Nephron (organoid): Measurements from ENCODE around the gene MAML3.
A peak's percentile ranks its signal among the peaks of the same experiment; 100 is the strongest.

Source experiments
- H3K27ac Mint-ChIP-seq, 3 experiments: 2 replicates each; pipeline ENCODE4 v1.8.0; 2020; ENCODE audit warnings: mixed read lengths in 3 of 3, mild to moderate bottlenecking in 2 of 3, moderate library complexity in 1 of 3
- H3K27me3 Mint-ChIP-seq: 2 replicates; pipeline ENCODE4 v1.8.0; 2021; ENCODE audit warnings: low read depth, mild to moderate bottlenecking, moderate library complexity, mixed read lengths
- H3K36me3 Mint-ChIP-seq: 2 replicates; pipeline ENCODE4 v1.8.0; 2020; ENCODE audit warnings: low read depth, mixed read lengths
- H3K4me1 Mint-ChIP-seq: 2 replicates; pipeline ENCODE4 v1.8.0; 2020; ENCODE audit warnings: mixed read lengths
- H3K4me3 Mint-ChIP-seq, 3 experiments: 2 replicates each; pipeline ENCODE4 v1.8.0; 2020; ENCODE audit warnings: mild to moderate bottlenecking in 3 of 3, mixed read lengths in 3 of 3, moderate library complexity in 2 of 3
- H3K9me3 Mint-ChIP-seq: 2 replicates; pipeline ENCODE4 v1.8.0; 2020; ENCODE audit warnings: mixed read lengths
- TF ChIP-seq, protein P1 (sequence below), 3 experiments: fragments of 200-600 bp; sonication (generic); IDR thresholded peaks; one replicate each; pipeline ENCODE4 v1.5.0; 2021; ENCODE audit warnings: antibody characterized with exemption in 3 of 3; ENCODE audit not compliant: unreplicated experiment in 3 of 3

The MAML3 gene

DNA sequence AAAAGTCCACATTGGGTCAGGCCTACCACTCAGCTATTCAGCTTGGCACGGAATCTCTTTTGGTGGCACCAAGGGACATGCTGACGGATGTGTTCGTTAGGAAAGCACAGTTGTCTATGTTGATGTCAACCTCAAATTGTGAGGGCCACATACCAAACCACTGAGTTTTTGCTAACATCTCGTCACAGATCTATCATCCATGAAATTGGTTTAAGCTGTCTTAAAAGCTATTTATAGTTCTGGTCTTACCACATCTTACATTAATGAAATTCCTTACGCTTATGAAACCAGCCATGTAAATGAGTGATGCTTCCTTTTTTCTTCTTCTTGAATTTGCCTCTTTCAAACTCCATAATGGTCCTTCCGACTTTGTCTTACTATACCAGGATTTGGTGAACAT lies 386.8 kb downstream of the MAML3 start:
- Mint-ChIP-seq H3K4me3 (no peak overlapping the region), H3K9me3 (no peaks in the 10 kb centered on the region), H3K27me3 (no peaks in the 10 kb centered on the region), H3K4me1 (peaks cover 51% of the 10 kb centered on the region), H3K36me3 (no peaks in the 10 kb centered on the region), H3K27ac (peak overlapping the region in 1 of 3 experiments; percentile 36)
- TF ChIP-seq, protein P1, sequence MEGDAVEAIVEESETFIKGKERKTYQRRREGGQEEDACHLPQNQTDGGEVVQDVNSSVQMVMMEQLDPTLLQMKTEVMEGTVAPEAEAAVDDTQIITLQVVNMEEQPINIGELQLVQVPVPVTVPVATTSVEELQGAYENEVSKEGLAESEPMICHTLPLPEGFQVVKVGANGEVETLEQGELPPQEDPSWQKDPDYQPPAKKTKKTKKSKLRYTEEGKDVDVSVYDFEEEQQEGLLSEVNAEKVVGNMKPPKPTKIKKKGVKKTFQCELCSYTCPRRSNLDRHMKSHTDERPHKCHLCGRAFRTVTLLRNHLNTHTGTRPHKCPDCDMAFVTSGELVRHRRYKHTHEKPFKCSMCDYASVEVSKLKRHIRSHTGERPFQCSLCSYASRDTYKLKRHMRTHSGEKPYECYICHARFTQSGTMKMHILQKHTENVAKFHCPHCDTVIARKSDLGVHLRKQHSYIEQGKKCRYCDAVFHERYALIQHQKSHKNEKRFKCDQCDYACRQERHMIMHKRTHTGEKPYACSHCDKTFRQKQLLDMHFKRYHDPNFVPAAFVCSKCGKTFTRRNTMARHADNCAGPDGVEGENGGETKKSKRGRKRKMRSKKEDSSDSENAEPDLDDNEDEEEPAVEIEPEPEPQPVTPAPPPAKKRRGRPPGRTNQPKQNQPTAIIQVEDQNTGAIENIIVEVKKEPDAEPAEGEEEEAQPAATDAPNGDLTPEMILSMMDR (IDR thresholded peaks at IDR 0.05; ENCODE audit: unreplicated experiment in 3 of 3), result no peak

DNA sequence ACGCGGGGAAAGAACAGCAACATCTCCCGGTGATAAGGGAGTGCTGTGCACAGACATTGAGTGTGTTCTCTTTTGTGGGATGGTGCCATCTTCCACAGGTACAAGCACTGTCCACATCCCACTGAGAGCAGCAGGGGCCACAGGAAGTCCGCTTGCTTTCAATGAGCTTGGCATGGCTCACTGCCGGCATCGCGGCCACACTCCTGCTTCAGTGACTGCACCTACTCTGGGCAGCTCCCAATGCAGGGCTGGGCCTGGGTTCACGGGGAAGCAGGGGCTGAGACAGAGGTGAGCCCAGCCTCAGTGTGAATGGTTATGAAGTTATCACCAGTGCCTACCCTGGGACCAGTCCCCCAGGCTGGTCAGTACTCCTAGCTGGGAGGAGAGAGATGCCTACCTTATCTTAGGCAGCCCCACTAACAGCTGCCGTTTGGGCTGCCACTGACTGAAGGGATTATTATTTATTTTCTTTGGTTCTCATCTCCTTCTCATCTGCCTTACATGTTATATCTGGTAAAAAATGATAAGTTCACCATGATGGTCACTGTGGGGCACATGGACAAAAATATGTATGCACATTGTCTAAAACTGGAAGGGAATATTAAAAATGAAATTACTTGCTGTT lies 389.2 kb downstream of the MAML3 start:
- TF ChIP-seq, protein P1 (IDR thresholded peaks at IDR 0.05; ENCODE audit: unreplicated experiment in 3 of 3), result no peak
- Mint-ChIP-seq H3K9me3 (no peaks in the 10 kb centered on the region), H3K36me3 (no peaks in the 10 kb centered on the region), H3K27me3 (no peaks in the 10 kb centered on the region), H3K27ac (peak overlapping the region; percentile 61 to 81 (median 78)), H3K4me3 (peak overlapping the region in 1 of 3 experiments; percentile 34), H3K4me1 (peaks cover 58% of the 10 kb centered on the region)

DNA sequence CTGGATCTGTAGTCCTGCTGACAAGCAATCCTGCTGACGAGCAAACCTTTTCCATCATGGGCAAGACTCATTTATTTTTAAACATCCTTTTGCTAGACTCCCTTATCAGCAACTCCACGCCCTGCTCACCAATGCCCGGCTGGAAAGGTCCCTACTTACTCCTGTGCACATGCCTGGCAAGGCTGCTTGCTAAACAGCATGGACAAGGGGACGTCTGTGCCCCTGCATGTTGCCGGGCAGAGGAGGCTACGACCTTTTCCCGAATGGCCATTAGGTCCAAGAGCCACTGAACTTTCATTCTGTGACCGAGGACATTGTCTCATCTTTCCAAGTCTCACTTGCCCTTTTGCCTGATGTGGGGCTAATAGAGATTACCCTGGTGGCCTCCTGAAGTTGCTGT lies 389.8 kb downstream of the MAML3 start:
- Mint-ChIP-seq H3K27ac (peak overlapping the region; percentile 61 to 81 (median 78)), H3K27me3 (no peaks in the 10 kb centered on the region), H3K9me3 (no peaks in the 10 kb centered on the region), H3K4me3 (peak overlapping the region in 1 of 3 experiments; percentile 34), H3K4me1 (peaks cover 59% of the 10 kb centered on the region), H3K36me3 (no peaks in the 10 kb centered on the region)
- TF ChIP-seq, protein P1 (IDR thresholded peaks at IDR 0.05; ENCODE audit: unreplicated experiment in 3 of 3), result no peak

DNA sequence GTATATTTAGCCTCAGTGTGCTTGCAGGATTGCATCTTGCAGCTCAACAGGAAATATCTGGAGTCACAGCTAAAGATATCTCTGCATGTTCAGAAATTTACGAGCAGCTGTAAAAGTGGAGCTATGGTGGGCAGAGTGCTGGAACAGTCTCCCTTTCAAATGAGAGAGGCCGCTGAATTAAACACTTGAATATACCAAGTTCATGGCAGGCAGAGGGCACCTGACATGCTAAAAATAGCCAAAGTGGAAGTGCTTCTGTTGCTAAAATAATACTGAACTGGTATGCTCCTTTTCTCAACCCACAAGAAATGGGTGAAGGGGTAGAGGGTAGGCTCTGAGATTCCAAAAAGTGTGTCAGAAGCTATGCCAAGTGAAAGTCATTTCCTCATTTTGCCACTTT lies 390.3 kb downstream of the MAML3 start:
- H3K27ac Mint-ChIP-seq, result peak overlapping the region; percentile 68 to 85 (median 78)
- TF ChIP-seq, protein P1 (IDR thresholded peaks at IDR 0.05; ENCODE audit: unreplicated experiment in 3 of 3), result no peak
- H3K4me1 Mint-ChIP-seq, result peaks cover 63% of the 10 kb centered on the region

DNA sequence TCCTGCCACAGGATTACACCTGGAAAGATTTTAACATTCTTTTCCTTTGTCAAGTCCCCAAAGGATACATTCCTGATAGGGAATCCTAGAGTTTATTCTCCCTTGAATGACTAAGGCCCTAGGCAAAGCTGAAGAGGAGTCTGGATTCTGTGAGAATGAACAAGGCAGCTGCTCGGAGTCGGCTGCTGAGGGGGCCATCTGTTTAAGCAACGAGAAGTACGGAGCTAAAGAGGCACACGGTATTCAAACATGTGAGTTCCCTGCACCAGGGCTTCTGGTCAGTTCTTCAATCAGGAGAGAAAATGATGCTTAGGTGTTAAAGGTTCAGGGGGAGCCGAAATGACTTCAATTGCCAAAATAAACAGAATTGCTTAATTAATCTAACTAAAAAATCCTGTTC lies 390.8 kb downstream of the MAML3 start:
- Mint-ChIP-seq H3K9me3 (no peaks in the 10 kb centered on the region), H3K4me1 (peaks cover 67% of the 10 kb centered on the region), H3K36me3 (no peaks in the 10 kb centered on the region), H3K4me3 (peak overlapping the region in 2 of 3 experiments; percentile 45 to 46), H3K27ac (peak overlapping the region; percentile 68 to 85 (median 78)), H3K27me3 (no peaks in the 10 kb centered on the region)
- TF ChIP-seq, protein P1 (IDR thresholded peaks at IDR 0.05; ENCODE audit: unreplicated experiment in 3 of 3), result no peak

More for the DNA sequence above, 390.3 kb downstream of the MAML3 start:
- no peaks in the 10 kb centered on the region for H3K27me3 Mint-ChIP-seq
- H3K4me3 Mint-ChIP-seq, result peak overlapping the region in 1 of 3 experiments; percentile 17
- no peaks in the 10 kb centered on the region for H3K9me3 Mint-ChIP-seq
- no peaks in the 10 kb centered on the region for H3K36me3 Mint-ChIP-seq

DNA sequence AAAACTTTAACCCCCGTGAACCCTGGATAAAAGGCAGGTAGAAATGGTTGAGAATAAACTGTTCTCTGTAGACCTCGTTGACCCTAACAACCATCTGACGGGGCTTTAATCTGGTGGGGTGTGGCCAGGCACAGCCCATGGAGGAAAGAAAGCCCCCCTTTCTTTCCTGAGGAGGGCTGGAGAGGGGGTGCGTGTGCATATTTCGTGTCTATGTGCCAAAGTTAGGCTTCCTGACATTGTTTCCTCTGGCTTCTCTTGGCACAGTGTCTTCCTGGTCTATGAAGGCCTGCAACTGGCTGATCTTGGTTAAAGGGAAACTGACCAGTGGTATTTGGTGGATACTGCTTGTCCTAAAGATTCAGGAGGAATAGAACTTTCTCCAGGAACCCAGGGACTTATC lies 391.3 kb downstream of the MAML3 start:
- H3K27ac Mint-ChIP-seq, result peak overlapping the region; percentile 68 to 85 (median 78)
- H3K27me3 Mint-ChIP-seq, result peaks cover 3% of the 10 kb centered on the region
- H3K9me3 Mint-ChIP-seq, result no peaks in the 10 kb centered on the region
- H3K4me3 Mint-ChIP-seq, result no peak overlapping the region
- TF ChIP-seq, protein P1 (IDR thresholded peaks at IDR 0.05; ENCODE audit: unreplicated experiment in 3 of 3), result no peak
- H3K4me1 Mint-ChIP-seq, result peaks cover 70% of the 10 kb centered on the region
- no peaks in the 10 kb centered on the region for H3K36me3 Mint-ChIP-seq
